ENCODE results near the gene NPW. TPM values are rescaled to one million over a fixed set of nuclear protein-coding genes. Genes with fewer than 3 reads are reported as not detected.

NPW gene
- total RNA-seq, 1 donor from 2014 or later: 0.82 TPM

DNA sequence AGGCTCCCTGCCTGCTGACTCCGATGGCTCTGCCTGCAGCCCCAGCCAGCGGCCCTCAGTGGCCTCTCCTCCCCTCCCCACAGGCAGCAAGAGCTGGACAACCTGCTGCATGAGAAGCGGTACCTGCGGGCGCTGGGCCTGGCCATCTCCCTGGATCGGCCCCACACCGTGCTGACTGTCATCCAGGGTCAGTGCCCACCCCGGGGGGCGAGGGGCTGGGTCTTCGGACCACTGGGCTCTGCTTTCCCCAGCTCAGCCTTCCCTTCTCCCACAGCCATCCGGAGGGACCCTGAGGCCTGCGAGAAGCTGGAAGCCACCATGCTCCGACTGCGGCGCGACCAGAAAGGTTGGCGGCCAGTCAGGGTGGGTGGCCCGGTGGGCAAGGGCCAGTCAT lies 41.7 kb upstream of the NPW start:
- TF ChIP-seq, protein P1, sequence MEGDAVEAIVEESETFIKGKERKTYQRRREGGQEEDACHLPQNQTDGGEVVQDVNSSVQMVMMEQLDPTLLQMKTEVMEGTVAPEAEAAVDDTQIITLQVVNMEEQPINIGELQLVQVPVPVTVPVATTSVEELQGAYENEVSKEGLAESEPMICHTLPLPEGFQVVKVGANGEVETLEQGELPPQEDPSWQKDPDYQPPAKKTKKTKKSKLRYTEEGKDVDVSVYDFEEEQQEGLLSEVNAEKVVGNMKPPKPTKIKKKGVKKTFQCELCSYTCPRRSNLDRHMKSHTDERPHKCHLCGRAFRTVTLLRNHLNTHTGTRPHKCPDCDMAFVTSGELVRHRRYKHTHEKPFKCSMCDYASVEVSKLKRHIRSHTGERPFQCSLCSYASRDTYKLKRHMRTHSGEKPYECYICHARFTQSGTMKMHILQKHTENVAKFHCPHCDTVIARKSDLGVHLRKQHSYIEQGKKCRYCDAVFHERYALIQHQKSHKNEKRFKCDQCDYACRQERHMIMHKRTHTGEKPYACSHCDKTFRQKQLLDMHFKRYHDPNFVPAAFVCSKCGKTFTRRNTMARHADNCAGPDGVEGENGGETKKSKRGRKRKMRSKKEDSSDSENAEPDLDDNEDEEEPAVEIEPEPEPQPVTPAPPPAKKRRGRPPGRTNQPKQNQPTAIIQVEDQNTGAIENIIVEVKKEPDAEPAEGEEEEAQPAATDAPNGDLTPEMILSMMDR (IDR thresholded peaks at IDR 0.05; ENCODE audit: unreplicated experiment): no peak
- DNase-seq (ENCODE audit: low spot score): no peak
- Mint-ChIP-seq H3K27me3 (ENCODE audit: unreplicated experiment) (peaks cover 24% of the 10 kb centered on the region), H3K9me3 (ENCODE audit: unreplicated experiment) (no peaks in the 10 kb centered on the region), H3K4me3 (ENCODE audit: unreplicated experiment) (no peak overlapping the region), H3K4me1 (ENCODE audit: unreplicated experiment) (peaks cover 8% of the 10 kb centered on the region), H3K27ac (ENCODE audit: unreplicated experiment) (no peak overlapping the region), H3K36me3 (ENCODE audit: low read depth, unreplicated experiment) (no peaks in the 10 kb centered on the region)

DNA sequence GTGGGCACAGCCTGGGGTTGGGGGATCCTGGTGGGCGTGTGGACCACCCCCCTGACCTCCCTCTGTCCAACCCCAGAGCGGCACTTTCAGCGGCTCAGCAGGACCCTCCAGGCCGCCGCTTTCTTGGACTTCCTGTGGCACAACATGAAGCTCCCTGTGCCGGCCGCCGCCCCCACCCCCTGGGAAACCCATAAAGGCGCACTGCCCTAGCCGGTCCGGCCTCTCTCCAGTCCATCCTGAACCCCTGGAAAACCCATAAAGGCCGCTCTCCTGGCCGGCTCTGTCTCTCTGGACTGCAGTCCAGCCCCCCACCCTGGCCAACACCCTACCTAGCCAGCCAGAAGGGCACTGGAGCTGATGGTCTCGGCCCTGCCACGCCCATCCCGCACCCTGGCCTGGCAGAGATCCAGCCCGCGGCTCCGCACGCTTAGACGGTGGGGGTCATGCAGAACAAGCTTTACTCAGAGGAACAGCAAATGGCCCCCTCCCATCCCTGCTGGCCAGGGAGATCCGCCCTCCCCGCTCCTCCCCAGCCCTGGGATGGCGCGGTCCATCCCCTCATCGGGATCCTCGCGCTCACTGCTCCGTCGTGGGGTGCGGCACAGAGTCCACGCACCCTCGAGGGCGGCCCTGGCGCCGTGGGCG lies 41.0 kb upstream of the NPW start:
- H3K27ac Mint-ChIP-seq (ENCODE audit: unreplicated experiment): no peak overlapping the region
- no peaks in the 10 kb centered on the region for H3K36me3 Mint-ChIP-seq (ENCODE audit: low read depth, unreplicated experiment)
- peaks cover 11% of the 10 kb centered on the region for H3K4me1 Mint-ChIP-seq (ENCODE audit: unreplicated experiment)
- H3K27me3 Mint-ChIP-seq (ENCODE audit: unreplicated experiment): peaks cover 25% of the 10 kb centered on the region
- TF ChIP-seq, protein P1 (IDR thresholded peaks at IDR 0.05; ENCODE audit: unreplicated experiment): no peak
- no peaks in the 10 kb centered on the region for H3K9me3 Mint-ChIP-seq (ENCODE audit: unreplicated experiment)
- DNase-seq (ENCODE audit: low spot score): no peak
- no peak overlapping the region for H3K4me3 Mint-ChIP-seq (ENCODE audit: unreplicated experiment)

DNA sequence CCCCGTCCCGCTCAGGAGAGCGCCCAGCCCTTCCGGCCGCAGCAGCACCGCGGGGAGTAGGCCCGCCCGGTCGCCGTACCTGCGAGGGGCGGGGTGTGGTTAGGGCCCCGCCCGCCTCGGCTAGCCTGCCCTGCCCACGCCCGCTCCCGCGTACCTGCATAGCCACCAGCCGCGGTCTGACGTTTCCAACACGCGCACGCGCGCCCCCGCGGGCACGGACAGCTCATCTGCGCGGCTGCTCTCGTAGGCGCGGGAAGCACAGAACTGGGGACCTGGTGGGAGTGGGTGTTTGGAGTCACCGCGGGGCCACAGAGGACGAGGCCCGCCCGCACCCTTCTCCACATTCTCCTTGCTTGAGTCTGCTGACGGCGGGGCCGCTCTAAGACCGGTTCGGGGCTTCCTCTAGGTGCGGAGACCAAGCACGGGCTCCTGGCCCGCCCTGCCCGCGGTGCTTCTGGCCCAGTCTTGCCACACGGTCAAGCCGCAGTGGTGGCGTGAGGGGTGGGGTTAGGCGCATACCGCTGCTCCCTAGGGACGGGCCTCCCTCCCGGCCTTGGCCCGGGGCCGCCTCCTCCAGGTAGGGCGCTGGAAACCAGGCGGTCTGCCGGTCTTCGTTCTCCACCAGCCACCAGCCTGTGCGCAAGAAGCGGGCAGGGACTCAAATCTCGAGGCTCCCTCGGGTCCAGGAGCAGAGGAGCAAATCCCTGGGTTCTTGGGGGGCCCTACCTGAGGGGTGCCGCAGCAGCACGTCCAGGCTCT lies 40.1 kb upstream of the NPW start:
- Mint-ChIP-seq H3K4me3 (ENCODE audit: unreplicated experiment) (no peak overlapping the region), H3K9me3 (ENCODE audit: unreplicated experiment) (no peaks in the 10 kb centered on the region), H3K4me1 (ENCODE audit: unreplicated experiment) (peaks cover 11% of the 10 kb centered on the region), H3K27me3 (ENCODE audit: unreplicated experiment) (peaks cover 25% of the 10 kb centered on the region), H3K36me3 (ENCODE audit: low read depth, unreplicated experiment) (no peaks in the 10 kb centered on the region), H3K27ac (ENCODE audit: unreplicated experiment) (no peak overlapping the region)
- TF ChIP-seq, protein P1 (IDR thresholded peaks at IDR 0.05; ENCODE audit: unreplicated experiment): no peak
- DNase-seq (ENCODE audit: low spot score): no peak

DNA sequence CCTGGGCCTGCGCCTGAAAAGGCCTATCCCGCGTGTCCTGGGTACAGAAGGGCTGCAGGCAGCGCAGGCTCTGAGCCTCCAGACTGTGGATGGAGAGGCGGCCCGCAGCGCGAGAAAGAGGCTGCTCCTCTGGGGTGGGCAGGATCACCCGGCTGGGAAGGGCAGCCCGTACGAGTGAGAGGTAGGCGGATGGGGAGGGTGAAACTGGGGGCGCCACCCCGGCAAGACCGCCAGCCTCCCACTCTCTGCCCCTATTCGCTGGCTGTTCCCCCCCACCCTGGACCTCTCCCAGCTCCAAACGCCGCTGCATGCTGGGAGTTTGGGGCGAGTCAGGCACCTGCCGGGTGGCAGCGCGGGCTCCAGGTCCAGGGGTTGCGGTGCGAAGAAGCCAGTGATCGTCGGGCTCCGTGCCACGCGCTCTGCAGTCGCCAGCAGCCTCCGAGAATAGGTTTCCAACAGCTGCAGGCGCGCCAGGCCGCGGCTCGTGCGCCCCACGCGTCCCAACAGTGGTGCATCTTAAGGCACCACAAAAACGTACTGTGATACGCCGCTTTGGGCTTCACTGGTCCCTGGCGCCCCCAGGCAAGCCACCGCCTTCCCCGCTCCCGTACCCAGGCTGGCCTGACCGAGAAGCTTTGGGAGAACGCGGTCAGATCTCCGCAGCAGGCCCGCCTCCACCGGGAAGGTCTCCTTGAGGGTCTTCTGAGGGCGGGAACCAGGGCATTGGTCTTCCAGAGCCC lies 39.4 kb upstream of the NPW start:
- TF ChIP-seq, protein P1 (IDR thresholded peaks at IDR 0.05; ENCODE audit: unreplicated experiment): no peak
- Mint-ChIP-seq H3K36me3 (ENCODE audit: low read depth, unreplicated experiment) (no peaks in the 10 kb centered on the region), H3K4me3 (ENCODE audit: unreplicated experiment) (no peak overlapping the region), H3K27me3 (ENCODE audit: unreplicated experiment) (peaks cover 28% of the 10 kb centered on the region), H3K27ac (ENCODE audit: unreplicated experiment) (no peak overlapping the region), H3K9me3 (ENCODE audit: unreplicated experiment) (no peaks in the 10 kb centered on the region), H3K4me1 (ENCODE audit: unreplicated experiment) (peaks cover 14% of the 10 kb centered on the region)
- no peak for DNase-seq (ENCODE audit: low spot score)

DNA sequence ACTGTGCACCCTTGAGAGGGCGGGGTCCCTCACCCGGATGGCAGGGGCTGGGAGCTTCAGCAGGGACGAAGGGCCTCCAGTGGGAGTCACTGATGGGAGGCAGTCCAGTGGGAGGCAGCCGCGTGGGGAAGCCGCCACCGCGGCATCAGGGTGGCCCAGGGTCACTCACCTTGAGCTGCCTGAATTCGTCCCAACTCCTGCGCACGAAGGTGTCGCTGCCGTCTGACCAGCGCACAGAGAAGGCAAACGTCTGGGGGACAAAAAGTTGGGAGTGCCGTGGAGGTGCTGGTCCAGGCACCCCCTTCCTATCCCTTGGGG lies 38.9 kb upstream of the NPW start:
- no peaks in the 10 kb centered on the region for H3K9me3 Mint-ChIP-seq (ENCODE audit: unreplicated experiment)
- no peak for DNase-seq (ENCODE audit: low spot score)
- TF ChIP-seq, protein P1 (IDR thresholded peaks at IDR 0.05; ENCODE audit: unreplicated experiment): no peak
- no peak overlapping the region for H3K4me3 Mint-ChIP-seq (ENCODE audit: unreplicated experiment)
- no peak overlapping the region for H3K27ac Mint-ChIP-seq (ENCODE audit: unreplicated experiment)
- peaks cover 14% of the 10 kb centered on the region for H3K4me1 Mint-ChIP-seq (ENCODE audit: unreplicated experiment)
- H3K36me3 Mint-ChIP-seq (ENCODE audit: low read depth, unreplicated experiment): no peaks in the 10 kb centered on the region
- peaks cover 30% of the 10 kb centered on the region for H3K27me3 Mint-ChIP-seq (ENCODE audit: unreplicated experiment)
